IPS-18a (cell line): ENCODE measurements around the gene MAN2A1.

Source experiments
- H3K27ac ChIP-seq: one replicate; pipeline ENCODE4 v1.5.1; 2013; ENCODE audit warnings: low read length
- H3K27me3 ChIP-seq: one replicate; pipeline ENCODE4 v1.6.1; 2013; ENCODE audit warnings: mild to moderate bottlenecking, low read length; ENCODE audit not compliant: control insufficient read depth, insufficient read depth
- H3K36me3 ChIP-seq: one replicate; pipeline ENCODE4 v1.6.1; 2013; ENCODE audit warnings: low read depth, low read length; ENCODE audit not compliant: control insufficient read depth
- H3K4me1 ChIP-seq: one replicate; pipeline ENCODE4 v1.6.1; 2013; ENCODE audit warnings: low read depth, low read length; ENCODE audit not compliant: control insufficient read depth
- H3K4me3 ChIP-seq: one replicate; pipeline ENCODE4 v1.5.1; 2013; ENCODE audit warnings: low read length
- H3K9ac ChIP-seq: one replicate; pipeline ENCODE4 v1.6.1; 2013; ENCODE audit warnings: mild to moderate bottlenecking, low read length, moderate library complexity
- H3K9me3 ChIP-seq: one replicate; pipeline ENCODE4 v1.6.1; 2013; ENCODE audit warnings: low read depth, low read length; ENCODE audit not compliant: control insufficient read depth

The MAN2A1 gene

DNA sequence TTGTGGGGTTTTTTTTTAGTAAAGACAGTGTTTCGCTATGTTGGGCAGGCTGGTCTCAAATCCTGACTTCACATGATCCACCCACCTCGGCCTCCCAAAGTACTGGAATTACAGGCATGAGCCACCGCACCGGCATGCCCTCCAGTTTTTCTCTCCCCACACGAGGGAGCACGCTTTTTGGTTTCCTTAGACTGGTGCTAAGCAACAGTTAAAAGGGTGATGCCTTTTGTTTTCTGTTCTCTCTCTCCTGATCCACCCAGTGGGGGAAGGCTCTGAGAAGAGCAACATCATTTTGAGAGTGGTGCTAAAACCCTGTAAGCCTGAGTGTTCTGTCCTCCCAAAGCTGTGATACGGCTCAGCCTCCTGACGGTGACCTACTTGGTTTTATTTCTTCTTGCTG is 146.6 kb downstream of the MAN2A1 start:
- H3K4me3 ChIP-seq, result no peak overlapping the region
- H3K4me1 ChIP-seq, result peaks cover 34% of the 10 kb centered on the region
- peaks cover 18% of the 10 kb centered on the region for H3K36me3 ChIP-seq
- no peak overlapping the region for H3K9ac ChIP-seq
- H3K27ac ChIP-seq, result no peak overlapping the region
- no peaks in the 10 kb centered on the region for H3K27me3 ChIP-seq
- no peaks in the 10 kb centered on the region for H3K9me3 ChIP-seq

DNA sequence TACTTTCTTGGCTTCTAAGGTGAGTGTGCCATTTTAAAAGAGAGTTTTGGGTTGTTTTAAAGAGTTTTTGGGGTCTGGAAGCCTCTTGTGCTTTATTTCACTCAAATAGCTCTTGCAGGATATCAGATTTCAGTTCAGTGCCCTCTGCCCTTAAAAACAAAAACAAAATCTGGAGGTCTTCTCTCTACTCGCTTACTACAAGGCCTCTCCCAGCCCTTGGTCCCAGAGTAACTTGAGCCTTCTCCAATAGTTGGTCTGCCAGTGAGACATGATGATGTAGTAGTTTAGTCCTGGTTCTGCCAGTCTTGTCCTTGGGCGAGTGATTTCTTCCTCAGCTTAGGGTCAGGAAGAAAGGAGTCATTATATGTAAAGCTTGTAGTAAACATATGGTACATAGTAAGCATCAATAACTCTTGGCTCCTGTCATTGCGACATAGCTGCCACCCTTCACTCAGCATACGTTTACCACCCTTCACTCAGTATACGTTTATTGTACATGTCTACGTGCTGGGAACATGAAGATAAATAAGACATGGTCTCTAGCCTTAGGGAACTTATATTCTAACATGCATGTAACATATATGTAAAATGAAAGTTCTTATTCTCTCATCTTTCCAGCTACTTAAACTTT is 147.6 kb downstream of the MAN2A1 start:
- no peaks in the 10 kb centered on the region for H3K9me3 ChIP-seq
- H3K4me1 ChIP-seq, result peaks cover 34% of the 10 kb centered on the region
- H3K9ac ChIP-seq, result no peak overlapping the region
- H3K27ac ChIP-seq, result no peak overlapping the region
- peak overlapping the region; percentile 10 for H3K4me3 ChIP-seq
- H3K27me3 ChIP-seq, result no peaks in the 10 kb centered on the region
- H3K36me3 ChIP-seq, result peaks cover 19% of the 10 kb centered on the region

DNA sequence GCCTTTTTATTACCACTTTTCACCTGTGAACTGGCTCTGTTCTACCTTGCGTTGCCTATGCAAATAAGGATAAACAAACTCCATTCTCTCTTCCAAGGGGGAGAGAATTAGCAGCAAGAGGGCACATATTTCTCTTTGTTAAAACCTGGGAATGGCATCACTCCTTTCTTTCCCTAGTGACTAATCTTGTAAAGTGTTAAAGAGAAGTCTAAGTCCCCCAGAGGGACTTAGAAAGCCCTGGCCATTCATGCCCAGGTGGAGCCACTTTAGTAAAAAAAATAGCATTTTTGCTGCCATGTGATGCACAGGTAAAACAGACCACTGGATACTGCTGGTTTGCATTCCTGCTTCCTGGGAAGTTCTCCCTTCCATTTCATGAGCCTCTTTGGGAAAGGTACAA is 148.4 kb downstream of the MAN2A1 start:
- Histone ChIP-seq H3K9ac (peak overlapping the region; percentile 1), H3K27ac (no peak overlapping the region), H3K9me3 (no peaks in the 10 kb centered on the region), H3K27me3 (no peaks in the 10 kb centered on the region), H3K4me1 (peaks cover 34% of the 10 kb centered on the region), H3K36me3 (peaks cover 22% of the 10 kb centered on the region), H3K4me3 (peak overlapping the region; percentile 10)

DNA sequence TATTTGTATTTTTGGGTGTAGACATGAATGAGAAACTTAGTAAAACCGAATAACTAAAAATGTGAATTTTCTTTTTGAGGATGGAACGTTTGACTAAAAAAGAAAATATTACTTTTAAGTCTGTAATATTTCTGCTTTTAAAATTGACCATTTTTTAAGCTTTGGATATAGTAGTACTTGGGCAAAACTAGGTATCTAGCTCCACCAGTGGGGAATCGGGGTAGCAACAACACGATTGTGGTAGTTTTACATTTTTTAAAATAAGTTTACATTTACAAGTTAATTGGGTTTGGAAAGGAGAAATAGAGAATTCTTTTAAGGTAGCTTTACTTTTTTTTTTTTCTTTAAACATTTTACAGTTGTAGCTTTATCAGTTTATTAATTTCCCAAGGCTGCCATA is 154.4 kb downstream of the MAN2A1 start:
- H3K27me3 ChIP-seq, result no peaks in the 10 kb centered on the region
- H3K9ac ChIP-seq, result no peak overlapping the region
- peaks cover 5% of the 10 kb centered on the region for H3K4me1 ChIP-seq
- H3K9me3 ChIP-seq, result no peaks in the 10 kb centered on the region
- H3K36me3 ChIP-seq, result peaks cover 53% of the 10 kb centered on the region
- no peak overlapping the region for H3K27ac ChIP-seq
- H3K4me3 ChIP-seq, result no peak overlapping the region

DNA sequence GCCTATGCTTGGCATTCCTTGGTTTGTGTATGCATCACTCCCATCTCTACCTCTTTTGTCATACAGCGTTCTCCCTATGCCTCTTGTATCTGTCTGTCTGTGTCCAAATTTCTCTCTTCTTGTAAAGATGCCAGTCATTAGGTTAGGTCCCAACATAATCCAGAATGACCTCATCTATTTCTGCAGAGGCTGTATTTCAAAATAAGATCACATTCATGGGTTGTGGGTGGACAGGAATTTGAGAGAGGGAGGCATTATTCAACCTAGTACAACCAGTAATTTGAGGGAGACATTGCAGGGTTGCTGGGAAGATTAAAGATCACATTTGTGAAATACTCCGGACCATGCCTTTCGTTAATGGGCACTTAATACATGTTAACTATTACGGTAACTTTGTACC is 155.0 kb downstream of the MAN2A1 start:
- H3K9ac ChIP-seq, result no peak overlapping the region
- no peak overlapping the region for H3K4me3 ChIP-seq
- no peaks in the 10 kb centered on the region for H3K27me3 ChIP-seq
- H3K36me3 ChIP-seq, result peaks cover 59% of the 10 kb centered on the region
- H3K4me1 ChIP-seq, result peaks cover 3% of the 10 kb centered on the region
- no peaks in the 10 kb centered on the region for H3K9me3 ChIP-seq
- no peak overlapping the region for H3K27ac ChIP-seq

DNA sequence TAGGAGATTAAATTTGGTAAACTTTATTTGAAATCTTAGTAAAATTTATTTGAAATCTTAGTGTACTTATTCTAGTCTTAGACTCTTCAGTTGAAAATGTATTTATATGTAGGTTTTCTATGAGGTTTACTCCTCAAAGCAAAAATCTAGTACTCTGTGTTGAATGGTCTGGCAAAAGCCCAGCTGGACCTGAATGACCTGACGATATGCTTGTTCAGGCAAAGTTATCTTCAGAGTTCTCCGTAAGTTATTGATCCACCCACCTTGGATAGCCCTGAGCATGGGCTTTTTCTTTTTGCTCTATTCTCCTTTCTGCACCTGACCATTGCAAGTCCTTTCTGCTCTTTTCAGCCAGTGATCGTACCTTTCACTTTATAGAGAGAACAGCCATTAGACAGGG is 158.4 kb downstream of the MAN2A1 start:
- Histone ChIP-seq H3K27me3 (no peaks in the 10 kb centered on the region), H3K9ac (no peak overlapping the region), H3K9me3 (no peaks in the 10 kb centered on the region), H3K36me3 (peaks cover 51% of the 10 kb centered on the region), H3K27ac (no peak overlapping the region), H3K4me3 (no peak overlapping the region), H3K4me1 (no peaks in the 10 kb centered on the region)

DNA sequence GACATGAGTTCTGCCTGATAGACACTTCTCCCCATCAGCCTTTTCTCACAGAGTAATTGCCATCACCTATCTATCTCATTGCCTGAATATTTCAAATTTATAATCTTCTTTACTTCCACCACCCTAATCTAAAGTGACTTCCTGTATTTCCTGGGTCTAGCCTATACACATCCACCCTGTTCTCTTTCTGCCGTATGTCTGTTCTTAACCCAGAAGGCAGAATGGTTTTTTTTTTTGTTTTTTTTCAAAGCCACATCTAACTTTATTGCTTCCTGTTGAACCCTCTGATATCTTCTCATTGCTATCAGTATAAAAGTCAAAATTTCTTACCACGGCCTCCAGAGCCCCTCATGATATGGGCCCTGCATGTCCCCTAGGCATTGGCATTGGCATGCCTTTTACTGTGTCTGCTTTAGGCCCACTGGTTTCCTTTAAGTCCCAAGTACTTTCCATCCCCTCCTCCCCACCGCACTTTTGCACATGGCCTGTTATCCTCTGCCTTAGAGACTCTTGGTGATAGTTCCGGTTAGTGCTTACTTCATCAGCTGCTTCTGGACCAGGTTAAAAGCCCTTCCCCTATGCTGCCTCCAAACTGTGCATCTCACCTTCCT is 159.9 kb downstream of the MAN2A1 start:
- Histone ChIP-seq H3K36me3 (peaks cover 47% of the 10 kb centered on the region), H3K9ac (no peak overlapping the region), H3K27me3 (no peaks in the 10 kb centered on the region), H3K4me3 (no peak overlapping the region), H3K27ac (no peak overlapping the region), H3K4me1 (no peaks in the 10 kb centered on the region), H3K9me3 (no peaks in the 10 kb centered on the region)

DNA sequence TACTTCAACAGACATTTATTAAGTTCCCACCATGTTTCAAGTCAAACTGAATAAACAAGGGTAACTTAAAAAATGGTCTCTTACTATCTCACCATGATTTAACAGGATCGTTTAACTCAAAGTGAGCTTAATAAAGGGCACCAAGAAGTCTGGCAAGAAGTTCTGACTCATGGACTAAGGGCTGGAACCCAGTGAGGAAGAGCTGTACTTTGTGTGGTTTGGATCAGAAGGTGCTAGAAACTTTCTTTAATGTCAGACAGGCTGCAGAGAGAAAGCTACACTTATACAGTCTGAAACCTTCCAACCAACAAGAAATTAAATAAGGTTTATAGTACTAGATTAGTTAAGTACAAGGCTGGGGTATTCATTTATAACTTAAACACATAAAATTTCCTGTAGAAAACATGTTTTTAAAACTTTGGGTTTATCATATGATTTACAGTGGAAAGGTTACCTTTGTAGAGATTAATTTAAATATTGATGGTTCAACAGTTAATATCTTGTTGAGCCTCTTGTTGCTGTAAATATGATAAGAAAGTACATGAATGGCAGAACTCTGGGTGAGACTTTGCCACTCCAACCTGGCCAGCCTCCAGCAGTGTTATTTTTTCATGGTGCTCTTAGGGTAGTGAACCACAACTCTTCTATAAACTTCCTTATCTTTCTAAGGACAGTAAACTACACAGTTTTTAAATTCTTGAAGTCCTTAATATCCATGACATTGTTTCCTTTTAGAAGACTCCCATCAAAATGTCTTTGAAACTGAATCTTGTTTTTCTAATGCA is 162.8 kb downstream of the MAN2A1 start:
- Histone ChIP-seq H3K27ac (no peak overlapping the region), H3K9ac (no peak overlapping the region), H3K36me3 (peaks cover 51% of the 10 kb centered on the region), H3K4me3 (no peak overlapping the region), H3K4me1 (peaks cover 4% of the 10 kb centered on the region), H3K27me3 (no peaks in the 10 kb centered on the region), H3K9me3 (no peaks in the 10 kb centered on the region)

DNA sequence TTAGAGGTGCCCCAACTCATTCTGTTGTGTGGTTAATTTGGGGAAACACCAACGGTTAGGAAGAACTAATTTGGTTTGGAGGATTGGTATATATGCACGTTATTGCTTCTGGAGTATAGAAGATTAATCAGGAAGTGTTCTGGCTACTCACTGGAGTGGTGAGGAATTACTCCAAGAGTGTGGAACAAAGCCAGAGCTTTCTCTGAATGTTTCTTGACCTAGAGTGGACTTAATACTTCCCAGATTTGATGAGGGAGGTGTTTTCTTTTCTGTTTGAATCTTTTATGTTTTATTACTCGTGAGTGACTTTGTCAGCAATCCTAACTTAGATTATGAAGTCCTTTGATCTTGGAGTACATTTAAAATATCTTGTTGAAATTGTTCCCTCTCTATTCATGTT is 163.7 kb downstream of the MAN2A1 start:
- no peak overlapping the region for H3K27ac ChIP-seq
- H3K4me1 ChIP-seq, result peaks cover 4% of the 10 kb centered on the region
- no peaks in the 10 kb centered on the region for H3K9me3 ChIP-seq
- no peaks in the 10 kb centered on the region for H3K27me3 ChIP-seq
- H3K36me3 ChIP-seq, result peaks cover 49% of the 10 kb centered on the region
- H3K4me3 ChIP-seq, result no peak overlapping the region
- H3K9ac ChIP-seq, result no peak overlapping the region

DNA sequence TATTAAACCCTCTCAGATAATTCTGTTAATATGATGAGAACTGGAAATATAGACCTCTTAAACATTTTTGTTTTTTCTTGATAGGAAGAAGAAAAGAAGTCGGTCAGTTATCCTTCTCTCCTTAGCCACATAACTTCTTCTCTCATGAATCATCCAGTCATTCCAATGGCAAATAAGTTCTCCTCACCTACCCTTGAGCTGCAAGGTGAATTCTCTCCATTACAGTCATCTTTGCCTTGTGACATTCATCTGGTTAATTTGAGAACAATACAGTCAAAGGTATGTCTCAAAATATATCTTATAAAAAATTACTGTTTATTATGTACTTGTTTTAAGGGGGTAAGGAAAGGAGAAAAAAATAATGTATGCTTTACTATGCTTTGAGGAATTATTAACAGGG is 165.3 kb downstream of the MAN2A1 start:
- Histone ChIP-seq H3K27me3 (no peaks in the 10 kb centered on the region), H3K36me3 (peaks cover 39% of the 10 kb centered on the region), H3K4me1 (peaks cover 4% of the 10 kb centered on the region), H3K9ac (no peak overlapping the region), H3K9me3 (no peaks in the 10 kb centered on the region), H3K4me3 (no peak overlapping the region), H3K27ac (no peak overlapping the region)

DNA sequence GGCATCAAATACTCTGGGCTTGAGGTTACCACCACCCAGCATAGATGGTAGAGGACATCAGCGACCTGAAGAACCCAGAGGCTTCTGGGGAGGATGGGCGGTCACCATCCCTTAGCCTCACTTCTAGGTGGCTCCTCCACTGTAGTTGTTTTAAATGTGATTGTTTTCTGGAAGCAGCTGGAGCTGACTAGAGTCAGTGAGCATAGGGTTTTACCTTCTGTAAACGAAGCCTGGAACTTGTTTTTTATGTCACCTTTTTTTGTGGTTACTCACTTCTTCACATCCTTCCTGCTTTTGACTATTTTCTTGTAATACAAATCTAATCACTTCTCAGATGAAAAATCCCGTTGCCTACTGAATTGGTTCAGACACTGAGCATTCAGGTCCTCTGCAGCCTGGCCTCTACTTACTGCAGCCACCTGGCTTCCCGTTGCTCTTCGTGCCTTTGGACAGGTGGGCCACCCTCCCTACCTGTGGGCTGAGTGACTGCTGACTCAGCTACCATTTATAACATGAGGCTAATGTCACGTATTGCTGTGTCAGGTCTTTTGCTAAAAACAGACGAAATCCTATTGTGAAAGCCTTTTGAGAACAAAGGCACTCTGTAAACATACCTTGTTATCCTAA is 167.8 kb downstream of the MAN2A1 start:
- H3K27me3 ChIP-seq, result no peaks in the 10 kb centered on the region
- H3K4me3 ChIP-seq, result no peak overlapping the region
- H3K27ac ChIP-seq, result no peak overlapping the region
- H3K9ac ChIP-seq, result no peak overlapping the region
- peaks cover 53% of the 10 kb centered on the region for H3K36me3 ChIP-seq
- peaks cover 4% of the 10 kb centered on the region for H3K4me1 ChIP-seq
- no peaks in the 10 kb centered on the region for H3K9me3 ChIP-seq
